ENCODE results near the gene KANK2. TPM values are rescaled to one million over a fixed set of nuclear protein-coding genes. Genes with fewer than 3 reads are reported as not detected.
A peak's percentile ranks its signal among the peaks of the same experiment; 100 is the strongest.

The KANK2 gene
- total and polyA plus RNA-seq, 2 of the 13 experiments (the other 11 are each of a cell fraction or from before 2014, with no cell fraction given), result 5.7 to 12.9 TPM

DNA sequence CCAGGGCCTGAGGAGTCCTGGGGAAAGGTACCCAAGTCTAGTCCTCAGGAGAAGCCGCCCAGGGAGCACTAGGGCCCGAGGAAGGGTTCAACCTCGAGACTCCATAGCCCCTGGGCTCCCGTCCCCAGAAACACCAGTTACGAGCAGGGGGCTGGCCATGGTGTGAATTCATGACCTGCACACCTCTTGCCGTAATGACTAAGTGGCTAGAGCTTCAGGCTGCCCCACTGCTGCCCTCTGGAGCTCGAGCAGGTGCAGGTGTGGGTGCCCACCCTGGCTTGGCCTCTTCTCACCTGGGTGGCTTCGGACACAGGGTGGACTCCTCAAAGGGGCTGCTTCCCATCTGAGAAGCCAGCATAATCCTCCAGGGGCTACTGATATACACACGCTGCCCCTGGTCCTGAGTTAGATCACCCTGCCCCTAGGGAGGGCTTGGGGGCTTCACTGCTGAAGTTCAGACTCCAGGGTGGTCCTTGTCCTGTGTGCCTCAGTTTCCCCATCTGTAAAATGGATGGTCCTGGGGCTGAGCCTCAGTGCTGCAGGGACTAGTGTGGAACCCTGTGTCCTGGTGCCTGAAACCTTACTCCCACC is 55.3 kb downstream of the KANK2 start (continued):
- TF ChIP-seq ZNF580 (CRISPR knock-in tag; IDR thresholded peaks at IDR 0.05; ENCODE audit: borderline replicate concordance, low read depth) (no peak), GABPB1 (CRISPR knock-in tag; IDR thresholded peaks at IDR 0.05) (no peak), HNRNPH1 (optimal IDR thresholded peaks at IDR 0.05; ENCODE audit: low read depth, low read length) (no peak), ZMYM2 (CRISPR knock-in tag; IDR thresholded peaks at IDR 0.05) (no peak), AHR (CRISPR knock-in tag; IDR thresholded peaks at IDR 0.05) (no peak), RBAK (CRISPR knock-in tag; IDR thresholded peaks at IDR 0.05) (no peak), TP53 (CRISPR knock-in tag; conservative IDR thresholded peaks at IDR 0.05) (no peak), ZNF740 (CRISPR knock-in tag; IDR thresholded peaks at IDR 0.05) (no peak), BCL6 (CRISPR knock-in tag; IDR thresholded peaks at IDR 0.05) (no peak), KLF6 (CRISPR knock-in tag; IDR thresholded peaks at IDR 0.05) (no peak), CBX5 (CRISPR knock-in tag; IDR thresholded peaks at IDR 0.05; ENCODE audit: borderline replicate concordance) (no peak), ESRRA (CRISPR knock-in tag; IDR thresholded peaks at IDR 0.05; ENCODE audit: low read depth) (no peak), ZNF567 (CRISPR knock-in tag; IDR thresholded peaks at IDR 0.05; ENCODE audit: borderline replicate concordance) (no peak), ZNF124 (CRISPR knock-in tag; IDR thresholded peaks at IDR 0.05) (no peak), ZNF274 (CRISPR knock-in tag; IDR thresholded peaks at IDR 0.05) (peak; percentile 2; the same call in 1 of the 2 replicates), KDM1A (CRISPR knock-in tag; IDR thresholded peaks at IDR 0.05) (no peak; the same call in 1 of the 2 replicates), ZMAT5 (CRISPR knock-in tag; IDR thresholded peaks at IDR 0.05; ENCODE audit: borderline replicate concordance, low read depth) (no peak), ZNF234 (CRISPR knock-in tag; conservative IDR thresholded peaks at IDR 0.05) (no peak), STAG1 (CRISPR knock-in tag; IDR thresholded peaks at IDR 0.05) (peak; percentile 36; the same call in 1 of the 2 replicates), PAF1 (CRISPR knock-in tag; IDR thresholded peaks at IDR 0.05) (no peak), LBX2 (CRISPR knock-in tag; IDR thresholded peaks at IDR 0.05; ENCODE audit: borderline replicate concordance) (no peak), ZBTB3 (CRISPR knock-in tag; IDR thresholded peaks at IDR 0.05; ENCODE audit: borderline replicate concordance, low read depth) (no peak), FOXM1 (CRISPR knock-in tag; IDR thresholded peaks at IDR 0.05) (no peak)
- TF ChIP-seq, protein P1, sequence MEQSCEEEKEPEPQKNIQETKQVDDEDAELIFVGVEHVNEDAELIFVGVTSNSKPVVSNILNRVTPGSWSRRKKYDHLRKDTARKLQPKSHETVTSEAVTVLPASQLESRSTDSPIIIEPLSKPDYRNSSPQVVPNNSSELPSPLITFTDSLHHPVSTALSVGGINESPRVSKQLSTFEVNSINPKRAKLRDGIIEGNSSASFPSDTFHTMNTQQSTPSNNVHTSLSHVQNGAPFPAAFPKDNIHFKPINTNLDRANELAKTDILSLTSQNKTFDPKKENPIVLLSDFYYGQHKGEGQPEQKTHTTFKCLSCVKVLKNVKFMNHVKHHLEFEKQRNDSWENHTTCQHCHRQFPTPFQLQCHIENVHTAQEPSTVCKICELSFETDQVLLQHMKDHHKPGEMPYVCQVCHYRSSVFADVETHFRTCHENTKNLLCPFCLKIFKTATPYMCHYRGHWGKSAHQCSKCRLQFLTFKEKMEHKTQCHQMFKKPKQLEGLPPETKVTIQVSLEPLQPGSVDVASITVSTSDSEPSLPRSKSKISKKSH (CRISPR knock-in tag; IDR thresholded peaks at IDR 0.05; ENCODE audit: borderline replicate concordance), result 0 out of 2 replicates have a peak, but pooled peaks have one; percentile 10
- TF ChIP-seq, protein P2, sequence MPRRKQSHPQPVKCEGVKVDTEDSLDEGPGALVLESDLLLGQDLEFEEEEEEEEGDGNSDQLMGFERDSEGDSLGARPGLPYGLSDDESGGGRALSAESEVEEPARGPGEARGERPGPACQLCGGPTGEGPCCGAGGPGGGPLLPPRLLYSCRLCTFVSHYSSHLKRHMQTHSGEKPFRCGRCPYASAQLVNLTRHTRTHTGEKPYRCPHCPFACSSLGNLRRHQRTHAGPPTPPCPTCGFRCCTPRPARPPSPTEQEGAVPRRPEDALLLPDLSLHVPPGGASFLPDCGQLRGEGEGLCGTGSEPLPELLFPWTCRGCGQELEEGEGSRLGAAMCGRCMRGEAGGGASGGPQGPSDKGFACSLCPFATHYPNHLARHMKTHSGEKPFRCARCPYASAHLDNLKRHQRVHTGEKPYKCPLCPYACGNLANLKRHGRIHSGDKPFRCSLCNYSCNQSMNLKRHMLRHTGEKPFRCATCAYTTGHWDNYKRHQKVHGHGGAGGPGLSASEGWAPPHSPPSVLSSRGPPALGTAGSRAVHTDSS (CRISPR knock-in tag; conservative IDR thresholded peaks at IDR 0.05), result no peak
- TF ChIP-seq, protein P3, sequence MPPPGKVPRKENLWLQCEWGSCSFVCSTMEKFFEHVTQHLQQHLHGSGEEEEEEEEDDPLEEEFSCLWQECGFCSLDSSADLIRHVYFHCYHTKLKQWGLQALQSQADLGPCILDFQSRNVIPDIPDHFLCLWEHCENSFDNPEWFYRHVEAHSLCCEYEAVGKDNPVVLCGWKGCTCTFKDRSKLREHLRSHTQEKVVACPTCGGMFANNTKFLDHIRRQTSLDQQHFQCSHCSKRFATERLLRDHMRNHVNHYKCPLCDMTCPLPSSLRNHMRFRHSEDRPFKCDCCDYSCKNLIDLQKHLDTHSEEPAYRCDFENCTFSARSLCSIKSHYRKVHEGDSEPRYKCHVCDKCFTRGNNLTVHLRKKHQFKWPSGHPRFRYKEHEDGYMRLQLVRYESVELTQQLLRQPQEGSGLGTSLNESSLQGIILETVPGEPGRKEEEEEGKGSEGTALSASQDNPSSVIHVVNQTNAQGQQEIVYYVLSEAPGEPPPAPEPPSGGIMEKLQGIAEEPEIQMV (CRISPR knock-in tag; IDR thresholded peaks at IDR 0.05; ENCODE audit: low read depth), result no peak

Data from HepG2 (cell line).